HG03095 (cell line): ENCODE results near the gene ARID2.

ENCODE experiments used
- ATAC-seq: cut with Tn5 transposase; IDR thresholded peaks from one replicate; pipeline ENCODE4 v1.9.1; 2021; ENCODE audit warnings: moderate library complexity; ENCODE audit not compliant: unreplicated experiment

The ARID2 gene

GRCh38 chr12:45729233-45730083 lies at the start of gene ARID2:
Gene ARID2, plus strand, starts transcription at chr12:45729706. Its CDS starts 131 bp downstream, at chr12:45729837.
- ATAC-seq, result peak; percentile 9

GRCh38 chr12:45680362-45680761 lies 49.1 kb upstream of the ARID2 start:
- no peak for ATAC-seq

GRCh38 chr12:45681465-45681864 lies 48.0 kb upstream of the ARID2 start:
- ATAC-seq, result no peak

- ATAC-seq, result no peak
Observed at GRCh38 chr12:45685680-45686079, 43.8 kb upstream of the ARID2 start.

- ATAC-seq, result no peak
Observed at GRCh38 chr12:45687081-45688015, 42.2 kb upstream of the ARID2 start.

- no peak for ATAC-seq
Observed at GRCh38 chr12:45688183-45688582, 41.3 kb upstream of the ARID2 start.

GRCh38 chr12:45695035-45695434 lies 34.5 kb upstream of the ARID2 start:
- no peak for ATAC-seq

- no peak for ATAC-seq
Observed at GRCh38 chr12:45695606-45696005, 33.9 kb upstream of the ARID2 start.

- no peak for ATAC-seq
Observed at GRCh38 chr12:45696049-45696448, 33.5 kb upstream of the ARID2 start.

GRCh38 chr12:45697371-45697770 lies 32.1 kb upstream of the ARID2 start:
- ATAC-seq, result no peak

- no peak for ATAC-seq
Observed at GRCh38 chr12:45701296-45701695, 28.2 kb upstream of the ARID2 start.

- no peak for ATAC-seq
Observed at GRCh38 chr12:45703942-45704341, 25.6 kb upstream of the ARID2 start.

- ATAC-seq, result no peak
Observed at GRCh38 chr12:45704968-45705367, 24.5 kb upstream of the ARID2 start.

GRCh38 chr12:45705404-45705803 lies 24.1 kb upstream of the ARID2 start:
- no peak for ATAC-seq

- no peak for ATAC-seq
Observed at GRCh38 chr12:45707241-45707857, 22.2 kb upstream of the ARID2 start.

- no peak for ATAC-seq
Observed at GRCh38 chr12:45708363-45708762, 21.1 kb upstream of the ARID2 start.

GRCh38 chr12:45708901-45709300 lies 20.6 kb upstream of the ARID2 start:
- ATAC-seq, result no peak

GRCh38 chr12:45712319-45712718 lies 17.2 kb upstream of the ARID2 start:
- no peak for ATAC-seq

- no peak for ATAC-seq
Observed at GRCh38 chr12:45713078-45713477, 16.4 kb upstream of the ARID2 start.

GRCh38 chr12:45718306-45718705 lies 11.2 kb upstream of the ARID2 start:
- ATAC-seq, result no peak

- ATAC-seq, result no peak
Observed at GRCh38 chr12:45720069-45720468, 9.4 kb upstream of the ARID2 start.
